Measurements from ENCODE around the gene PPM1H.

- TF ChIP-seq USF1 (IDR thresholded peaks at IDR 0.05) (no peak), MAX (IDR thresholded peaks at IDR 0.05) (no peak), TEAD4 (IDR thresholded peaks at IDR 0.05) (no peak), NFIC (IDR thresholded peaks at IDR 0.05) (no peak), ZBTB7A (IDR thresholded peaks at IDR 0.05; ENCODE audit: low read depth) (no peak)
- TF ChIP-seq, protein P1, sequence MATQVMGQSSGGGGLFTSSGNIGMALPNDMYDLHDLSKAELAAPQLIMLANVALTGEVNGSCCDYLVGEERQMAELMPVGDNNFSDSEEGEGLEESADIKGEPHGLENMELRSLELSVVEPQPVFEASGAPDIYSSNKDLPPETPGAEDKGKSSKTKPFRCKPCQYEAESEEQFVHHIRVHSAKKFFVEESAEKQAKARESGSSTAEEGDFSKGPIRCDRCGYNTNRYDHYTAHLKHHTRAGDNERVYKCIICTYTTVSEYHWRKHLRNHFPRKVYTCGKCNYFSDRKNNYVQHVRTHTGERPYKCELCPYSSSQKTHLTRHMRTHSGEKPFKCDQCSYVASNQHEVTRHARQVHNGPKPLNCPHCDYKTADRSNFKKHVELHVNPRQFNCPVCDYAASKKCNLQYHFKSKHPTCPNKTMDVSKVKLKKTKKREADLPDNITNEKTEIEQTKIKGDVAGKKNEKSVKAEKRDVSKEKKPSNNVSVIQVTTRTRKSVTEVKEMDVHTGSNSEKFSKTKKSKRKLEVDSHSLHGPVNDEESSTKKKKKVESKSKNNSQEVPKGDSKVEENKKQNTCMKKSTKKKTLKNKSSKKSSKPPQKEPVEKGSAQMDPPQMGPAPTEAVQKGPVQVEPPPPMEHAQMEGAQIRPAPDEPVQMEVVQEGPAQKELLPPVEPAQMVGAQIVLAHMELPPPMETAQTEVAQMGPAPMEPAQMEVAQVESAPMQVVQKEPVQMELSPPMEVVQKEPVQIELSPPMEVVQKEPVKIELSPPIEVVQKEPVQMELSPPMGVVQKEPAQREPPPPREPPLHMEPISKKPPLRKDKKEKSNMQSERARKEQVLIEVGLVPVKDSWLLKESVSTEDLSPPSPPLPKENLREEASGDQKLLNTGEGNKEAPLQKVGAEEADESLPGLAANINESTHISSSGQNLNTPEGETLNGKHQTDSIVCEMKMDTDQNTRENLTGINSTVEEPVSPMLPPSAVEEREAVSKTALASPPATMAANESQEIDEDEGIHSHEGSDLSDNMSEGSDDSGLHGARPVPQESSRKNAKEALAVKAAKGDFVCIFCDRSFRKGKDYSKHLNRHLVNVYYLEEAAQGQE (IDR thresholded peaks at IDR 0.05; ENCODE audit: low read depth) = no peak
Observed at GRCh38 chr12:62866451-62867082, 68.4 kb downstream of the PPM1H start.

Measured in Ishikawa (cell line).